OCI-LY1 (cell line): ENCODE data around the gene SAT1.

ENCODE experiments used
- EZH2 ChIP-seq: fragments of 200-600 bp; sonication (generic), shearing (Covaris generic); IDR thresholded peaks from 2 replicates; pipeline ENCODE4 v1.8.0; 2017; ENCODE audit warnings: borderline replicate concordance, mixed run types, mild to moderate bottlenecking, antibody characterized with exemption, low read length, moderate library complexity, mixed read lengths
- TF ChIP-seq, protein P1 (sequence below): fragments of 200-600 bp; sonication (generic), shearing (Covaris generic); IDR thresholded peaks from 2 replicates; pipeline ENCODE4 v1.5.1; 2017; ENCODE audit warnings: mild to moderate bottlenecking, antibody characterized with exemption, low read length, moderate library complexity, mixed read lengths

DNA sequence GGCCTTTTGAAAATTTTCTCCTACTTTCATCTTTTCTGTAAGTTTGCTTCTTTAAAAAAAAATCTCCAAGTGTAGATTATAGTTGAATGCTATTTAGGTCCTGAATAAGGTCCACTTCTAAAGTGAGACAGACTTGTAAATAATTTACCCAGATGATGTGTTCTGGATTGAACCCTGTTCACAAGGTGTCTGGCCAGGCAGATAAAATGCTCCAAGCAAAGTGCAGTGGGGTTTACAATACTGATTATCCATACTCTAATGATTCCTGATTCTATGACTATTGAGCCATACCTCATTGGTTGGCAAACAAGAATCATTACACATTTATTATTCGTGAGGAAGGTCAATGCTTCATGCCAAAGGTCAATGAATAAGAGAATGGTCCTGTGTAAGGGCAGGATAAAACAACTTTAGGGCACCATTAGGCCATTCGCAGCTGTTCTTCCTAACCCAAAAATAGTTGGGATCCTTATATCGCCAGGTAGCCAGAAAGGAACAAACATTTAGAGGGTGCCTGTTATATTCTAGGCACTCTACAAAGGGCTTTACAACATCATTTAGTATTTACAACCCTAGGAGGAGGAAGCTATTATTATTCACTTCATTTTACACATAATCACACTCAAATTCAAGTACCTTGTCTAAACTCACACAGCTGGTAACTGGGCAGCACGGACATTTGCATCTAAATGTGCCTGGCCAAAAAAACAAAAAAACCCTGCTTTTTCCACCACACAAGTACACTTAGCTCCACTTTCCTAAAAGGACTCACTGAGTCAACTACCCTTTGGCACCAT lies 18.6 kb upstream of the SAT1 start:
- TF ChIP-seq, protein P1, sequence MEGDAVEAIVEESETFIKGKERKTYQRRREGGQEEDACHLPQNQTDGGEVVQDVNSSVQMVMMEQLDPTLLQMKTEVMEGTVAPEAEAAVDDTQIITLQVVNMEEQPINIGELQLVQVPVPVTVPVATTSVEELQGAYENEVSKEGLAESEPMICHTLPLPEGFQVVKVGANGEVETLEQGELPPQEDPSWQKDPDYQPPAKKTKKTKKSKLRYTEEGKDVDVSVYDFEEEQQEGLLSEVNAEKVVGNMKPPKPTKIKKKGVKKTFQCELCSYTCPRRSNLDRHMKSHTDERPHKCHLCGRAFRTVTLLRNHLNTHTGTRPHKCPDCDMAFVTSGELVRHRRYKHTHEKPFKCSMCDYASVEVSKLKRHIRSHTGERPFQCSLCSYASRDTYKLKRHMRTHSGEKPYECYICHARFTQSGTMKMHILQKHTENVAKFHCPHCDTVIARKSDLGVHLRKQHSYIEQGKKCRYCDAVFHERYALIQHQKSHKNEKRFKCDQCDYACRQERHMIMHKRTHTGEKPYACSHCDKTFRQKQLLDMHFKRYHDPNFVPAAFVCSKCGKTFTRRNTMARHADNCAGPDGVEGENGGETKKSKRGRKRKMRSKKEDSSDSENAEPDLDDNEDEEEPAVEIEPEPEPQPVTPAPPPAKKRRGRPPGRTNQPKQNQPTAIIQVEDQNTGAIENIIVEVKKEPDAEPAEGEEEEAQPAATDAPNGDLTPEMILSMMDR: no peak
- TF ChIP-seq EZH2: no peak
